ENCODE measurements around the gene ARHGEF17. TPM values are rescaled to one million over a fixed set of nuclear protein-coding genes. Genes with fewer than 3 reads are reported as not detected.

ARHGEF17 gene
- total and polyA plus RNA-seq, 2 experiments from 2014 or later, result 15.3 to 23.5 TPM

GRCh38 chr11:73396251-73396930, 88.3 kb downstream of the ARHGEF17 start:
- in situ Hi-C loops (cut with MboI), result no loop called here

DNA sequence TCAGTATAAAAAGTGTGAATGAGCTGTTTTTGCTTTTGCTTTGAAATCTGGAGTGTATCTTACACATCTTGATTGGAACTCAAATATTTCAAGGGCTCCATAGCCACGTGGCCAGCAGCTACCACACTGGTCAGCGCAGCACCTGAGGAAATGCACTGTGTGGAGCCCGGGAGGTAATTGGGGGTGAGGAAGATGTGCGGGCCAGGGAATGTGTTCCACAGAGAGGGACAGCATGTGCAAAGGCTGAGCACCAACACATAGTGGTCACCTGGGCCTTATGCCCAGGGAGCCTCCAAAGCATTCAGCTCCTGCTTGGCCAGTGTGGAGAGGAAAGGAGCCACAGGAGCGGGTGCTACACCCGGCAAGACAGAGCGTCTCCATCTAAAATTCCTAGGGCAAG, 88.9 kb downstream of the ARHGEF17 start:
- H3K27me3 ChIP-seq (replicated peaks; ENCODE audit: insufficient read depth), result no peaks in the 10 kb centered on the region
- H3K9me2 ChIP-seq (ENCODE audit: insufficient read depth), result no peaks in the 10 kb centered on the region
- no peak for DNase-seq
- H3F3A ChIP-seq (ENCODE audit: insufficient read depth), result peaks cover 9% of the 10 kb centered on the region; the same call in 1 of the 2 replicates
- WGBS, 2 experiments (ENCODE audit: low coverage in 1 of 2, low lambda C conversion rate in 2 of 2, missing lambda C conversion rate in 2 of 2), result 83 to 88% methylated on average over 7 of the region's 7 CpGs
- no peak overlapping the region for H3K4me3 ChIP-seq
- in situ Hi-C loops (cut with MboI), result no loop called here
- TF ChIP-seq EZH2phosphoT487 (IDR thresholded peaks at IDR 0.05; ENCODE audit: insufficient read depth, low read depth), result no peak
- TF ChIP-seq EZH2 (IDR thresholded peaks at IDR 0.05; ENCODE audit: insufficient read depth, poor library complexity, severe bottlenecking), result no peak
- no peaks in the 10 kb centered on the region for H3K36me3 ChIP-seq (ENCODE audit: low read depth)
- no peak overlapping the region for H2AFZ ChIP-seq
- no peak overlapping the region for H3K27ac ChIP-seq
- H3K9ac ChIP-seq, result no peak overlapping the region
- no peaks in the 10 kb centered on the region for H3K9me3 ChIP-seq (ENCODE audit: low read depth)
- H3K4me2 ChIP-seq (ENCODE audit: unreplicated experiment), result no peak overlapping the region
- no peaks in the 10 kb centered on the region for H4K20me1 ChIP-seq (ENCODE audit: insufficient read depth)
- peaks cover 14% of the 10 kb centered on the region for H3K4me1 ChIP-seq (ENCODE audit: insufficient read depth)
- no peaks in the 10 kb centered on the region for H3K79me2 ChIP-seq (ENCODE audit: insufficient read depth)

More at GRCh38 chr11:73396251-73396930, 88.3 kb downstream of the ARHGEF17 start:
- H3K79me2 ChIP-seq (ENCODE audit: insufficient read depth), result 0 out of 2 replicates have a peak, but pooled peaks cover 5% of the 10 kb centered on the region
- H3K9ac ChIP-seq, result no peak overlapping the region
- H3K4me3 ChIP-seq, result no peak overlapping the region
- no peaks in the 10 kb centered on the region for H3K36me3 ChIP-seq (ENCODE audit: low read depth)
- H4K20me1 ChIP-seq (ENCODE audit: insufficient read depth), result no peaks in the 10 kb centered on the region
- TF ChIP-seq EZH2phosphoT487 (IDR thresholded peaks at IDR 0.05; ENCODE audit: insufficient read depth, low read depth) (no peak), EZH2 (IDR thresholded peaks at IDR 0.05; ENCODE audit: insufficient read depth, poor library complexity, severe bottlenecking) (no peak)
- peaks cover 9% of the 10 kb centered on the region for H3K4me1 ChIP-seq (ENCODE audit: insufficient read depth)
- no peaks in the 10 kb centered on the region for H3K27me3 ChIP-seq (replicated peaks; ENCODE audit: insufficient read depth)
- no peaks in the 10 kb centered on the region for H3K9me3 ChIP-seq (ENCODE audit: low read depth)
- no peak for DNase-seq
- H3F3A ChIP-seq (ENCODE audit: insufficient read depth), result peaks cover 6% of the 10 kb centered on the region; the same call in 1 of the 2 replicates
- 77 to 79% methylated on average over 6 of the region's 6 CpGs for WGBS, 2 experiments (ENCODE audit: low coverage in 1 of 2, low lambda C conversion rate in 2 of 2, missing lambda C conversion rate in 2 of 2)
- no peaks in the 10 kb centered on the region for H3K9me2 ChIP-seq (ENCODE audit: insufficient read depth)
- H2AFZ ChIP-seq, result no peak overlapping the region
- no peak overlapping the region for H3K4me2 ChIP-seq (ENCODE audit: unreplicated experiment)
- H3K27ac ChIP-seq, result no peak overlapping the region

DNA sequence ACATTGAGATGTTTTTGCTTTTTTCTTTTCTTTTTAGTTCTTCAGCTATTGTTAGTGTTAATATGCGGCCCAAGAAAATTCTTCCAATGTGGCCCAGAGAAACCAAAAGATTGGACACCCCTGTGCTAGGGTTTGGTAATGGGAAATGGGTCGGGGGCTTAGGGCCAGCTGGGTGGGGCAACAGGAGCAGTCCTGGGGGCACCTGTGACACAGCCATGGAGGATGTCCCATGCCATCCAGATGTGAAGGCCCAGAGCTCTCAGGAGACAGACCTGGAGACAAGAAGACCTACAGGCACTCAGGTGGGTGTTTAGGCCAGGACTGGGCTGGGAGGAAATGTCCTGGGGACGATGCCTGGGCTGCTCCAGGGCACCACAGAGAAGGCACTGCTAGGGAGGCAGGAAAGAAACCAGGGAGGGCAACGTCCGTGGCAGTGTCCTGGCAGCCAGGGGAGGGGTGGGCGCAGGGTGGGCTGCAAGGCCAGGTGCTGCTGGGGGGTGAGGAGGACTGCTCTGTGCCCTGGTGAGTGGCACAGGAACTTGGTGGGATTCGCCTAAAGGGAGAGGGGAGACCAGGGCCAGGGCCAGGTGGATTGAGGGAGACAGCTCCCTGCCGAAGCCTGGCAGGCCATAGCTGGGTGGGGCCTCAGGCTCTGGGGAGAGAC, 89.5 kb downstream of the ARHGEF17 start:
- no peak overlapping the region for H3K4me3 ChIP-seq
- WGBS, 2 experiments (ENCODE audit: low coverage in 1 of 2, low lambda C conversion rate in 2 of 2, missing lambda C conversion rate in 2 of 2), result 79 to 88% methylated on average over 5 to 8 of the region's 8 CpGs
- no peaks in the 10 kb centered on the region for H3K36me3 ChIP-seq (ENCODE audit: low read depth)
- H3K9ac ChIP-seq, result no peak overlapping the region
- TF ChIP-seq EZH2 (IDR thresholded peaks at IDR 0.05; ENCODE audit: insufficient read depth, poor library complexity, severe bottlenecking) (no peak), EZH2phosphoT487 (IDR thresholded peaks at IDR 0.05; ENCODE audit: insufficient read depth, low read depth) (no peak)
- in situ Hi-C loops (cut with MboI), result no loop called here
- H4K20me1 ChIP-seq (ENCODE audit: insufficient read depth), result no peaks in the 10 kb centered on the region
- H2AFZ ChIP-seq, result no peak overlapping the region
- H3K4me1 ChIP-seq (ENCODE audit: insufficient read depth), result peaks cover 20% of the 10 kb centered on the region
- no peak for DNase-seq
- no peaks in the 10 kb centered on the region for H3K9me2 ChIP-seq (ENCODE audit: insufficient read depth)
- no peaks in the 10 kb centered on the region for H3K9me3 ChIP-seq (ENCODE audit: low read depth)
- no peak overlapping the region for H3K27ac ChIP-seq
- no peaks in the 10 kb centered on the region for H3K27me3 ChIP-seq (replicated peaks; ENCODE audit: insufficient read depth)
- H3K4me2 ChIP-seq (ENCODE audit: unreplicated experiment), result no peak overlapping the region
- H3K79me2 ChIP-seq (ENCODE audit: insufficient read depth), result no peaks in the 10 kb centered on the region
- H3F3A ChIP-seq (ENCODE audit: insufficient read depth), result peaks cover 11% of the 10 kb centered on the region; the same call in 1 of the 2 replicates

DNA sequence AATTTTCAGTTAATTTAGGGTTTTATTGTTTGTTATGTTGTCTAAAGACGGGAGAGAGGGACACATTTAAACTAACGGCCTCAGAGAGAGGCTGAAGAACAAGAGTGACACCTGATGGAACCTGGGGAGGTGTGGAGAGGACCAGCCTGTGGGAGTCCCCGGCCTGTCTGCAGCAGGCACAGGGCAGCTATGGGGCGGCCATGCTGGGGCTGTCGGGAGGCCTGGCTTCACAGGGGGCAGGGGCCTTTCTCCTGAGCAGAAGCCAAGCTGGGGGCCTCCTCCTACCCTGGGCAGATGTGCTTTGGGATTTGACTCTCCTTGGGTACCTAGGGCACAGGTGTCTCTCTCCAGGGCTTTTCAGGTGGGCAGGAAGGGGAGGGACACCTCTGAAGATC, 90.1 kb downstream of the ARHGEF17 start:
- Histone ChIP-seq H3K9ac (no peak overlapping the region), H3F3A (ENCODE audit: insufficient read depth) (peaks cover 13% of the 10 kb centered on the region; the same call in 1 of the 2 replicates), H3K9me3 (ENCODE audit: low read depth) (no peaks in the 10 kb centered on the region), H4K20me1 (ENCODE audit: insufficient read depth) (no peaks in the 10 kb centered on the region), H3K4me1 (ENCODE audit: insufficient read depth) (peaks cover 20% of the 10 kb centered on the region), H3K4me3 (no peak overlapping the region), H3K36me3 (ENCODE audit: low read depth) (no peaks in the 10 kb centered on the region), H3K27me3 (replicated peaks; ENCODE audit: insufficient read depth) (no peaks in the 10 kb centered on the region), H3K9me2 (ENCODE audit: insufficient read depth) (no peaks in the 10 kb centered on the region), H2AFZ (no peak overlapping the region), H3K79me2 (ENCODE audit: insufficient read depth) (no peaks in the 10 kb centered on the region), H3K27ac (no peak overlapping the region), H3K4me2 (ENCODE audit: unreplicated experiment) (no peak overlapping the region)
- in situ Hi-C loops (cut with MboI), result no loop called here
- no peak for DNase-seq
- 64 to 66% methylated on average over 5 of the region's 5 CpGs for WGBS, 2 experiments (ENCODE audit: low coverage in 1 of 2, low lambda C conversion rate in 2 of 2, missing lambda C conversion rate in 2 of 2)
- no peak for TF ChIP-seq EZH2 (IDR thresholded peaks at IDR 0.05; ENCODE audit: insufficient read depth, poor library complexity, severe bottlenecking)
- no peak for TF ChIP-seq EZH2phosphoT487 (IDR thresholded peaks at IDR 0.05; ENCODE audit: insufficient read depth, low read depth)

Measured in GM23248 (cell line).